AG09309 (cell line): ENCODE measurements around the gene EIF5A.
A peak's percentile ranks its signal among the peaks of the same experiment; 100 is the strongest.

Experiments used
- DNase-seq: peaks from one replicate; pipeline ENCODE4 v3.0.0-alpha.2; 2010; ENCODE audit warnings: low read depth
- H3K4me3 ChIP-seq: 2 replicates; pipeline ENCODE4 v1.5.1; 2011; ENCODE audit warnings: mild to moderate bottlenecking, low read depth, low read length, moderate library complexity; ENCODE audit not compliant: control insufficient read depth
- CTCF ChIP-seq: IDR thresholded peaks from 2 replicates; pipeline ENCODE4 v1.5.1; 2011; ENCODE audit warnings: mild to moderate bottlenecking, low read depth, low read length, inconsistent platforms; ENCODE audit not compliant: insufficient read depth, control insufficient read depth; ENCODE audit errors: missing control alignments

The EIF5A gene

GRCh38 chr17:7327501-7327900 is 20.1 kb downstream of the EIF5A start:
- no peak for TF ChIP-seq CTCF
- H3K4me3 ChIP-seq, result no peak overlapping the region
- DNase-seq, result no peak

GRCh38 chr17:7328009-7328408 is 20.6 kb downstream of the EIF5A start:
- no peak for DNase-seq
- H3K4me3 ChIP-seq, result peak overlapping the region; percentile 88
- TF ChIP-seq CTCF, result no peak

GRCh38 chr17:7328840-7329373 is 21.5 kb downstream of the EIF5A start, which contains the start of gene NEURL4:
TSS of gene NEURL4 (minus strand) at chr17:7329335. CDS start at chr17:7329312, 23 bp downstream.
- H3K4me3 ChIP-seq, result peak within 1 kb of the TSS; percentile 88
- no peak for TF ChIP-seq CTCF
- no peak for DNase-seq

- no peak for TF ChIP-seq CTCF
- DNase-seq, result peak; percentile 98
- peak overlapping the region; percentile 88 for H3K4me3 ChIP-seq
Measured at GRCh38 chr17:7329374-7329996, 22.1 kb downstream of the EIF5A start.

- DNase-seq, result no peak
- TF ChIP-seq CTCF, result no peak
- peak overlapping the region; percentile 88 for H3K4me3 ChIP-seq
Measured at GRCh38 chr17:7329997-7330637, 22.7 kb downstream of the EIF5A start.

- TF ChIP-seq CTCF, result no peak
- DNase-seq, result no peak
- peak overlapping the region; percentile 88 for H3K4me3 ChIP-seq
Measured at GRCh38 chr17:7330638-7331015, 23.2 kb downstream of the EIF5A start.
